Natural killer cell treated with Interleukin-12 subunit alpha and Interleukin-12 subunit beta and Interleukin-15 and Interleukin-18, amount 100 ng/mL, for 72 hours (primary cell): Measurements from ENCODE around the gene ING3. TPM values are rescaled to one million over a fixed set of nuclear protein-coding genes. Genes with fewer than 3 reads are reported as not detected.

ENCODE experiments used
- ATAC-seq, 2 donors: fragments of 150-1000 bp; cut with Tn5 transposase in 1 of 2; sonication (Bioruptor Pico), chemical (Tn5 transposase) in 1 of 2; 2 replicates each; pipeline ENCODE4 v1.10.0; 2021
- DNase-seq: peaks from one replicate; pipeline ENCODE4 v3.0.0; 2022; ENCODE audit warnings: low spot score
- H3K27ac Mint-ChIP-seq, 2 donors: 1 replicate in 1 of 2; 2 replicates in 1 of 2; pipeline ENCODE4 v1.8.0; 2022; ENCODE audit warnings: mixed read lengths in 2 of 2, mild to moderate bottlenecking in 1 of 2, moderate library complexity in 1 of 2
- H3K27me3 Mint-ChIP-seq, 2 donors: 1 replicate in 1 of 2; 2 replicates in 1 of 2; pipeline ENCODE4 v1.8.0; 2022; ENCODE audit warnings: mixed read lengths in 2 of 2
- H3K36me3 Mint-ChIP-seq: one replicate; pipeline ENCODE4 v1.8.0; 2022; ENCODE audit warnings: mixed read lengths
- H3K4me1 Mint-ChIP-seq, 2 donors: 1 replicate in 1 of 2; 2 replicates in 1 of 2; pipeline ENCODE4 v1.8.0; 2022; ENCODE audit warnings: low read depth in 2 of 2, mixed read lengths in 2 of 2, mild to moderate bottlenecking in 1 of 2
- H3K4me3 Mint-ChIP-seq: one replicate; pipeline ENCODE4 v1.8.0; 2022; ENCODE audit warnings: mixed read lengths
- H3K9me3 Mint-ChIP-seq: 2 replicates; pipeline ENCODE4 v1.8.0; 2022; ENCODE audit warnings: mixed read lengths
- total RNA-seq, 2 donors: library from RNA; stranded (reverse); gene quantifications; one replicate each; pipeline ENCODE4 v1.2.3, GENCODE V29; 2022

Gene ING3
- total RNA-seq, 2 donors from 2014 or later, result 20.3 to 32.2 TPM

- Mint-ChIP-seq H3K4me1 (no peaks in the 10 kb centered on the region), H3K4me3 (no peak overlapping the region), H3K36me3 (no peaks in the 10 kb centered on the region), H3K27me3 (peaks cover 14 to 20% of the 10 kb centered on the region in 2 donors), H3K27ac (no peak overlapping the region), H3K9me3 (no peaks in the 10 kb centered on the region)
- DNase-seq (no peak), ATAC-seq (no peak)
These were observed 11.2 kb upstream of the ING3 start for GRCh38 chr7:120939345-120939744.

GRCh38 chr7:120941064-120941463 is 9.5 kb upstream of the ING3 start:
- no peaks in the 10 kb centered on the region for H3K36me3 Mint-ChIP-seq
- H3K4me3 Mint-ChIP-seq, result no peak overlapping the region
- no peak for DNase-seq
- no peak for ATAC-seq
- H3K27ac Mint-ChIP-seq, result no peak overlapping the region
- H3K9me3 Mint-ChIP-seq, result no peaks in the 10 kb centered on the region
- no peaks in the 10 kb centered on the region for H3K4me1 Mint-ChIP-seq
- peaks cover 7 to 10% of the 10 kb centered on the region in 2 donors for H3K27me3 Mint-ChIP-seq

GRCh38 chr7:120941856-120942255 is 8.7 kb upstream of the ING3 start:
- Mint-ChIP-seq H3K4me1 (no peaks in the 10 kb centered on the region), H3K27me3 (peaks cover 11 to 15% of the 10 kb centered on the region in 2 donors), H3K36me3 (no peaks in the 10 kb centered on the region), H3K9me3 (no peaks in the 10 kb centered on the region), H3K4me3 (no peak overlapping the region), H3K27ac (no peak overlapping the region)
- DNase-seq, result no peak
- no peak for ATAC-seq

- Mint-ChIP-seq H3K36me3 (no peaks in the 10 kb centered on the region), H3K4me1 (no peaks in the 10 kb centered on the region), H3K27ac (no peak overlapping the region), H3K9me3 (no peaks in the 10 kb centered on the region), H3K4me3 (no peak overlapping the region), H3K27me3 (peaks cover 10 to 11% of the 10 kb centered on the region in 2 donors)
- ATAC-seq, result no peak
- no peak for DNase-seq
These were observed 7.7 kb upstream of the ING3 start for GRCh38 chr7:120942861-120943260.

- no peak overlapping the region for H3K27ac Mint-ChIP-seq
- H3K27me3 Mint-ChIP-seq, result peaks cover 10 to 13% of the 10 kb centered on the region in 2 donors
- DNase-seq, result no peak
- H3K9me3 Mint-ChIP-seq, result no peaks in the 10 kb centered on the region
- peaks cover 6 to 8% of the 10 kb centered on the region in 2 donors for H3K4me1 Mint-ChIP-seq
- H3K36me3 Mint-ChIP-seq, result no peaks in the 10 kb centered on the region
- no peak overlapping the region for H3K4me3 Mint-ChIP-seq
- no peak for ATAC-seq
These were observed 5.6 kb upstream of the ING3 start for GRCh38 chr7:120944826-120945562.

GRCh38 chr7:120947980-120948379 is 2.6 kb upstream of the ING3 start:
- ATAC-seq (no peak), DNase-seq (no peak)
- Mint-ChIP-seq H3K27ac (no peak overlapping the region), H3K27me3 (peaks cover 6 to 10% of the 10 kb centered on the region in 2 donors), H3K36me3 (peaks cover 2% of the 10 kb centered on the region), H3K4me3 (peak overlapping the region; percentile 22), H3K9me3 (no peaks in the 10 kb centered on the region), H3K4me1 (peaks cover 14 to 19% of the 10 kb centered on the region in 2 donors)

- Mint-ChIP-seq H3K36me3 (peaks cover 6% of the 10 kb centered on the region), H3K4me3 (peak overlapping the region; percentile 92), H3K4me1 (peaks cover 14 to 19% of the 10 kb centered on the region in 2 donors), H3K27ac (peak overlapping the region; percentile 94 to 98), H3K9me3 (no peaks in the 10 kb centered on the region), H3K27me3 (peaks cover 6 to 10% of the 10 kb centered on the region in 2 donors)
- DNase-seq (no peak), ATAC-seq (no peak)
These were observed 1.1 kb upstream of the ING3 start for GRCh38 chr7:120949393-120949911.

GRCh38 chr7:120949998-120950538 is 509 bp upstream of the ING3 start:
- peaks cover 14 to 19% of the 10 kb centered on the region in 2 donors for H3K4me1 Mint-ChIP-seq
- peak overlapping the region; percentile 92 for H3K4me3 Mint-ChIP-seq
- no peaks in the 10 kb centered on the region for H3K9me3 Mint-ChIP-seq
- peak overlapping the region; percentile 94 to 98 for H3K27ac Mint-ChIP-seq
- peaks cover 6 to 10% of the 10 kb centered on the region in 2 donors for H3K27me3 Mint-ChIP-seq
- no peak for DNase-seq
- ATAC-seq, result no peak
- H3K36me3 Mint-ChIP-seq, result peaks cover 6% of the 10 kb centered on the region

- peak overlapping the region; percentile 94 to 98 for H3K27ac Mint-ChIP-seq
- DNase-seq (no peak), ATAC-seq (no peak)
- peaks cover 4% of the 10 kb centered on the region in 2 donors for H3K27me3 Mint-ChIP-seq
- H3K4me3 Mint-ChIP-seq, result peak overlapping the region; percentile 92
- H3K36me3 Mint-ChIP-seq, result peaks cover 9% of the 10 kb centered on the region
- no peaks in the 10 kb centered on the region for H3K9me3 Mint-ChIP-seq
- H3K4me1 Mint-ChIP-seq, result peaks cover 14 to 19% of the 10 kb centered on the region in 2 donors
These were observed 727 bp downstream of the ING3 start for GRCh38 chr7:120951309-120951699.

- DNase-seq, result no peak
- peaks cover 0 to 2% of the 10 kb centered on the region in 2 donors for H3K27me3 Mint-ChIP-seq
- no peak for ATAC-seq
- peaks cover 10% of the 10 kb centered on the region for H3K36me3 Mint-ChIP-seq
- peak overlapping the region; percentile 92 for H3K4me3 Mint-ChIP-seq
- H3K27ac Mint-ChIP-seq, result peak overlapping the region; percentile 94 to 98
- peaks cover 14 to 19% of the 10 kb centered on the region in 2 donors for H3K4me1 Mint-ChIP-seq
- no peaks in the 10 kb centered on the region for H3K9me3 Mint-ChIP-seq
These were observed 1.2 kb downstream of the ING3 start for GRCh38 chr7:120951826-120952225.

GRCh38 chr7:120955577-120956149 is 5.1 kb downstream of the ING3 start:
- H3K9me3 Mint-ChIP-seq, result no peaks in the 10 kb centered on the region
- H3K27me3 Mint-ChIP-seq, result no peaks in the 10 kb centered on the region
- H3K36me3 Mint-ChIP-seq, result peaks cover 30% of the 10 kb centered on the region
- no peak for ATAC-seq
- no peak for DNase-seq
- no peak overlapping the region for H3K27ac Mint-ChIP-seq
- peaks cover 21 to 28% of the 10 kb centered on the region in 2 donors for H3K4me1 Mint-ChIP-seq
- no peak overlapping the region for H3K4me3 Mint-ChIP-seq

GRCh38 chr7:120959929-120960484 is 9.4 kb downstream of the ING3 start:
- Mint-ChIP-seq H3K27ac (no peak overlapping the region), H3K36me3 (peaks cover 38% of the 10 kb centered on the region), H3K27me3 (no peaks in the 10 kb centered on the region), H3K4me3 (no peak overlapping the region), H3K9me3 (no peaks in the 10 kb centered on the region), H3K4me1 (peaks cover 28% of the 10 kb centered on the region in 2 donors)
- no peak for DNase-seq
- ATAC-seq, result no peak

GRCh38 chr7:120960714-120961113 is 10.1 kb downstream of the ING3 start:
- Mint-ChIP-seq H3K4me3 (no peak overlapping the region), H3K27ac (no peak overlapping the region), H3K9me3 (no peaks in the 10 kb centered on the region), H3K27me3 (no peaks in the 10 kb centered on the region), H3K4me1 (peaks cover 28% of the 10 kb centered on the region in 2 donors), H3K36me3 (peaks cover 38% of the 10 kb centered on the region)
- no peak for DNase-seq
- no peak for ATAC-seq
